ENCODE data around the gene MET. TPM values are rescaled to one million over a fixed set of nuclear protein-coding genes. Genes with fewer than 3 reads are reported as not detected.

Gene MET
- total RNA-seq, 1 experiment from 2014 or later = 200 TPM

- no peak overlapping the region for H3K9ac ChIP-seq (ENCODE audit: low read length)
- no peak for ATAC-seq
- no peaks in the 10 kb centered on the region; the same call in 1 of the 2 replicates for H4K20me1 ChIP-seq (ENCODE audit: insufficient read depth)
- peaks cover 29 to 81% of the 10 kb centered on the region in 2 experiments for H3K36me3 ChIP-seq (ENCODE audit: control insufficient read depth in 1 of 2, insufficient read depth in 2 of 2, low read length in 2 of 2)
- H3K27me3 ChIP-seq (ENCODE audit: insufficient read depth, low read length) = no peaks in the 10 kb centered on the region
- no peak overlapping the region for H3K4me2 ChIP-seq (ENCODE audit: low read length)
- BruUV-seq (replicated peaks) = no TSS peak
- ChIA-PET CTCF (interaction anchor here (1.0 kb wide), 2 partner anchors 10 to 24 kb away, joined by 3 to 4 read pairs; no protein-coding TSS in a partner anchor), POLR2A (interaction anchor here (0.8 to 1.6 kb wide), 2 partner anchors 9 to 70 kb away, joined by 3 to 8 read pairs; no protein-coding TSS in a partner anchor), RAD21 (ENCODE audit: low non-redundant PET in 1 of 2, low total read pairs in 2 of 2, uncharacterized antibody in 2 of 2, unreplicated experiment in 2 of 2) (no interaction called here)
- intact Hi-C loops (cut with micrococcal nuclease) = no loop called here
- no peak overlapping the region for H3K4me3 ChIP-seq (replicated peaks in 1 of 2; ENCODE audit: low read depth in 1 of 2, low read length in 2 of 2)
- DNase-seq (ENCODE audit: low read depth, low spot score) = no peak
- peaks cover 22 to 35% of the 10 kb centered on the region in 2 experiments; a peak in 3 of 4 replicates for H3K4me1 ChIP-seq (ENCODE audit: control insufficient read depth in 1 of 2, insufficient read depth in 2 of 2, low read length in 2 of 2)
- no peak overlapping the region for H2AFZ ChIP-seq (ENCODE audit: low read depth, low read length, poor library complexity, severe bottlenecking)
- H3K79me2 ChIP-seq (ENCODE audit: insufficient read depth, low read length) = peaks cover 69% of the 10 kb centered on the region
- no peaks in the 10 kb centered on the region for H3K9me3 ChIP-seq (ENCODE audit: control insufficient read depth in 1 of 2, insufficient read depth in 1 of 2, low read depth in 1 of 2, low read length in 2 of 2)
- H3K9me2 ChIP-seq (ENCODE audit: insufficient read depth) = no peaks in the 10 kb centered on the region
- peak overlapping the region; percentile 34; the same call in 1 of the 2 replicates for H3K27ac ChIP-seq (ENCODE audit: low read depth, low read length)
- TF ChIP-seq SIN3A (IDR thresholded peaks at IDR 0.05; ENCODE audit: low read depth) = no peak
These were observed 91.0 kb downstream of the MET start for GRCh38 chr7:116762971-116763370.

GRCh38 chr7:116763647-116764046 lies 91.7 kb downstream of the MET start:
- no peak overlapping the region for H2AFZ ChIP-seq (ENCODE audit: low read depth, low read length, poor library complexity, severe bottlenecking)
- no peaks in the 10 kb centered on the region; the same call in 1 of the 2 replicates for H4K20me1 ChIP-seq (ENCODE audit: insufficient read depth)
- peaks cover 25 to 81% of the 10 kb centered on the region in 2 experiments for H3K36me3 ChIP-seq (ENCODE audit: control insufficient read depth in 1 of 2, insufficient read depth in 2 of 2, low read length in 2 of 2)
- no peak overlapping the region for H3K4me3 ChIP-seq (replicated peaks in 1 of 2; ENCODE audit: low read depth in 1 of 2, low read length in 2 of 2)
- no peak overlapping the region for H3K4me2 ChIP-seq (ENCODE audit: low read length)
- peaks cover 72% of the 10 kb centered on the region for H3K79me2 ChIP-seq (ENCODE audit: insufficient read depth, low read length)
- ChIA-PET CTCF (interaction anchor here (1.0 kb wide), 1 partner anchor 23 kb away, joined by 4 read pairs; no protein-coding TSS in a partner anchor), POLR2A (interaction anchor here (1.6 kb wide), 1 partner anchor 9 kb away, joined by 8 read pairs; no protein-coding TSS in a partner anchor), RAD21 (ENCODE audit: low non-redundant PET in 1 of 2, low total read pairs in 2 of 2, uncharacterized antibody in 2 of 2, unreplicated experiment in 2 of 2) (no interaction called here)
- BruUV-seq (replicated peaks) = no TSS peak
- no peaks in the 10 kb centered on the region for H3K9me3 ChIP-seq (ENCODE audit: control insufficient read depth in 1 of 2, insufficient read depth in 1 of 2, low read depth in 1 of 2, low read length in 2 of 2)
- no peaks in the 10 kb centered on the region for H3K27me3 ChIP-seq (ENCODE audit: insufficient read depth, low read length)
- peaks cover 29 to 35% of the 10 kb centered on the region in 2 experiments; a peak in 3 of 4 replicates for H3K4me1 ChIP-seq (ENCODE audit: control insufficient read depth in 1 of 2, insufficient read depth in 2 of 2, low read length in 2 of 2)
- intact Hi-C loops (cut with micrococcal nuclease) = no loop called here
- DNase-seq (ENCODE audit: low read depth, low spot score) (no peak), ATAC-seq (no peak)
- H3K9me2 ChIP-seq (ENCODE audit: insufficient read depth) = no peaks in the 10 kb centered on the region
- H3K27ac ChIP-seq (ENCODE audit: low read depth, low read length) = peak overlapping the region; percentile 19; the same call in 1 of the 2 replicates
- H3K9ac ChIP-seq (ENCODE audit: low read length) = no peak overlapping the region
- TF ChIP-seq SP1 (IDR thresholded peaks at IDR 0.05; ENCODE audit: low read depth) (no peak), ZBTB33 (IDR thresholded peaks at IDR 0.05; ENCODE audit: extremely low read depth, insufficient replicate concordance, low read length) (no peak), FOSL1 (IDR thresholded peaks at IDR 0.05; ENCODE audit: low read depth) (no peak), EGR1 (IDR thresholded peaks at IDR 0.05; ENCODE audit: low read depth) (no peak), JUND (IDR thresholded peaks at IDR 0.05) (no peak), CEBPB (IDR thresholded peaks at IDR 0.05; ENCODE audit: low read depth) (no peak), SIN3A (IDR thresholded peaks at IDR 0.05; ENCODE audit: low read depth) (no peak), ATF3 (IDR thresholded peaks at IDR 0.05) (no peak)

All from HCT116 (cell line).